K562 (cell line): ENCODE data around the gene CHD1L.

ENCODE experiments used
- CTCF ChIP-seq, 3 experiments: IDR thresholded peaks in 2 of 3; conservative IDR thresholded peaks in 1 of 3; 2 replicates each; pipeline ENCODE4 v1.5.1; 2011 to 2012; ENCODE audit warnings: low read length in 3 of 3, mild to moderate bottlenecking in 3 of 3, control low read depth in 2 of 3, improper control_type of control experiment in 1 of 3, inconsistent platforms in 1 of 3, low read depth in 1 of 3, mixed read lengths in 1 of 3, moderate library complexity in 1 of 3; ENCODE audit not compliant: insufficient read depth in 2 of 3
- CXXC5 ChIP-seq: fragments of 250-450 bp; sonication (Bioruptor Pico); IDR thresholded peaks from 2 replicates; pipeline ENCODE4 v1.8.0; 2022; ENCODE audit warnings: inconsistent platforms, mild to moderate bottlenecking, moderate library complexity
- GABPB1 ChIP-seq: sonication (generic); formaldehyde crosslinking; IDR thresholded peaks from 2 replicates; pipeline ENCODE4 v1.8.0; 2022; ENCODE audit warnings: mild to moderate bottlenecking, missing genetic modification reagents
- HNRNPH1 ChIP-seq: fragments of 200-400 bp; formaldehyde crosslinking; optimal IDR thresholded peaks from 2 replicates; pipeline ENCODE3; 2017; ENCODE audit warnings: low read depth, mild to moderate bottlenecking, low read length, moderate library complexity
- PHF21A ChIP-seq: fragments of 450-650 bp; IDR thresholded peaks from 2 replicates; pipeline ENCODE4 v1.6.1; 2017; ENCODE audit warnings: low read depth, borderline replicate concordance
- RAD21 ChIP-seq, 2 experiments: fragments of 250-450 bp in 1 of 2; fragments of 450-650 bp in 1 of 2; sonication (Bioruptor Pico) in 1 of 2; formaldehyde crosslinking in 1 of 2; IDR thresholded peaks in 1 of 2; conservative IDR thresholded peaks in 1 of 2; 2 replicates each; pipeline versions ENCODE4 v1.4.0 to v1.8.0; 2020 to 2022; ENCODE audit warnings: mild to moderate bottlenecking in 2 of 2, moderate library complexity in 1 of 2
- XRCC5 ChIP-seq: fragments of 200-400 bp; formaldehyde crosslinking; IDR thresholded peaks from 2 replicates; pipeline ENCODE4 v1.6.1; 2017; ENCODE audit warnings: low read depth, mild to moderate bottlenecking, low read length
- YBX1 ChIP-seq: fragments of 450-650 bp; IDR thresholded peaks from 2 replicates; pipeline ENCODE4 v1.7.1; 2016; ENCODE audit warnings: mild to moderate bottlenecking
- YY1 ChIP-seq, 3 experiments: IDR thresholded peaks; 2 replicates each; pipeline ENCODE4 v1.6.1; 2011; ENCODE audit warnings: low read length in 2 of 3, mild to moderate bottlenecking in 2 of 3, moderate library complexity in 2 of 3, borderline replicate concordance in 1 of 3, control low read depth in 1 of 3, low read depth in 1 of 3; ENCODE audit not compliant: insufficient read depth in 3 of 3, insufficient replicate concordance in 2 of 3, control insufficient read depth in 1 of 3, insufficient read length in 1 of 3; ENCODE audit errors: extremely low read depth in 1 of 3
- ZNF398 ChIP-seq: fragments of 250-450 bp; sonication (Bioruptor Pico); IDR thresholded peaks from 2 replicates; pipeline ENCODE4 v1.8.0; 2021; ENCODE audit warnings: moderate library complexity, mild to moderate bottlenecking, inconsistent platforms
- TF ChIP-seq, protein P1 (sequence below): fragments of 250-450 bp; sonication (Bioruptor Pico); IDR thresholded peaks from 2 replicates; pipeline ENCODE4 v1.4.0; 2020; ENCODE audit warnings: mild to moderate bottlenecking
- TF ChIP-seq, protein P2 (sequence below): sonication (generic); formaldehyde crosslinking; IDR thresholded peaks from 2 replicates; pipeline ENCODE4 v1.8.1; 2023; ENCODE audit warnings: missing genetic modification reagents, mild to moderate bottlenecking, borderline replicate concordance
- TF ChIP-seq, protein P3 (sequence below): IDR thresholded peaks from 3 replicates; pipeline ENCODE4 v1.6.1; 2011; ENCODE audit warnings: borderline replicate concordance, mild to moderate bottlenecking; ENCODE audit not compliant: insufficient read length, insufficient read depth

- TF ChIP-seq XRCC5 (no peak), CTCF (IDR thresholded peaks at IDR 0.05 in 2 of 3, conservative IDR thresholded peaks at IDR 0.05 in 1 of 3; ENCODE audit: insufficient read depth in 2 of 3, low read depth in 1 of 3, low read length in 3 of 3) (no peak), RAD21 (CRISPR knock-in tag; conservative IDR thresholded peaks at IDR 0.05 in 1 of 2, IDR thresholded peaks at IDR 0.05 in 1 of 2) (no peak), YY1 (IDR thresholded peaks at IDR 0.05; ENCODE audit: borderline replicate concordance in 1 of 3, control insufficient read depth in 1 of 3, extremely low read depth in 1 of 3, insufficient read depth in 3 of 3, insufficient read length in 1 of 3, insufficient replicate concordance in 2 of 3, low read depth in 1 of 3, low read length in 2 of 3) (no peak), PHF21A (no peak), GABPB1 (CRISPR knock-in tag) (no peak), ZNF398 (no peak), YBX1 (no peak), HNRNPH1 (no peak), CXXC5 (no peak)
- TF ChIP-seq, protein P1, sequence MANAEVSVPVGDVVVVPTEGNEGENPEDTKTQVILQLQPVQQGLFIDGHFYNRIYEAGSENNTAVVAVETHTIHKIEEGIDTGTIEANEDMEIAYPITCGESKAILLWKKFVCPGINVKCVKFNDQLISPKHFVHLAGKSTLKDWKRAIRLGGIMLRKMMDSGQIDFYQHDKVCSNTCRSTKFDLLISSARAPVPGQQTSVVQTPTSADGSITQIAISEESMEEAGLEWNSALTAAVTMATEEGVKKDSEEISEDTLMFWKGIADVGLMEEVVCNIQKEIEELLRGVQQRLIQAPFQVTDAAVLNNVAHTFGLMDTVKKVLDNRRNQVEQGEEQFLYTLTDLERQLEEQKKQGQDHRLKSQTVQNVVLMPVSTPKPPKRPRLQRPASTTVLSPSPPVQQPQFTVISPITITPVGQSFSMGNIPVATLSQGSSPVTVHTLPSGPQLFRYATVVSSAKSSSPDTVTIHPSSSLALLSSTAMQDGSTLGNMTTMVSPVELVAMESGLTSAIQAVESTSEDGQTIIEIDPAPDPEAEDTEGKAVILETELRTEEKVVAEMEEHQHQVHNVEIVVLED (CRISPR knock-in tag) = no peak
- TF ChIP-seq, protein P2, sequence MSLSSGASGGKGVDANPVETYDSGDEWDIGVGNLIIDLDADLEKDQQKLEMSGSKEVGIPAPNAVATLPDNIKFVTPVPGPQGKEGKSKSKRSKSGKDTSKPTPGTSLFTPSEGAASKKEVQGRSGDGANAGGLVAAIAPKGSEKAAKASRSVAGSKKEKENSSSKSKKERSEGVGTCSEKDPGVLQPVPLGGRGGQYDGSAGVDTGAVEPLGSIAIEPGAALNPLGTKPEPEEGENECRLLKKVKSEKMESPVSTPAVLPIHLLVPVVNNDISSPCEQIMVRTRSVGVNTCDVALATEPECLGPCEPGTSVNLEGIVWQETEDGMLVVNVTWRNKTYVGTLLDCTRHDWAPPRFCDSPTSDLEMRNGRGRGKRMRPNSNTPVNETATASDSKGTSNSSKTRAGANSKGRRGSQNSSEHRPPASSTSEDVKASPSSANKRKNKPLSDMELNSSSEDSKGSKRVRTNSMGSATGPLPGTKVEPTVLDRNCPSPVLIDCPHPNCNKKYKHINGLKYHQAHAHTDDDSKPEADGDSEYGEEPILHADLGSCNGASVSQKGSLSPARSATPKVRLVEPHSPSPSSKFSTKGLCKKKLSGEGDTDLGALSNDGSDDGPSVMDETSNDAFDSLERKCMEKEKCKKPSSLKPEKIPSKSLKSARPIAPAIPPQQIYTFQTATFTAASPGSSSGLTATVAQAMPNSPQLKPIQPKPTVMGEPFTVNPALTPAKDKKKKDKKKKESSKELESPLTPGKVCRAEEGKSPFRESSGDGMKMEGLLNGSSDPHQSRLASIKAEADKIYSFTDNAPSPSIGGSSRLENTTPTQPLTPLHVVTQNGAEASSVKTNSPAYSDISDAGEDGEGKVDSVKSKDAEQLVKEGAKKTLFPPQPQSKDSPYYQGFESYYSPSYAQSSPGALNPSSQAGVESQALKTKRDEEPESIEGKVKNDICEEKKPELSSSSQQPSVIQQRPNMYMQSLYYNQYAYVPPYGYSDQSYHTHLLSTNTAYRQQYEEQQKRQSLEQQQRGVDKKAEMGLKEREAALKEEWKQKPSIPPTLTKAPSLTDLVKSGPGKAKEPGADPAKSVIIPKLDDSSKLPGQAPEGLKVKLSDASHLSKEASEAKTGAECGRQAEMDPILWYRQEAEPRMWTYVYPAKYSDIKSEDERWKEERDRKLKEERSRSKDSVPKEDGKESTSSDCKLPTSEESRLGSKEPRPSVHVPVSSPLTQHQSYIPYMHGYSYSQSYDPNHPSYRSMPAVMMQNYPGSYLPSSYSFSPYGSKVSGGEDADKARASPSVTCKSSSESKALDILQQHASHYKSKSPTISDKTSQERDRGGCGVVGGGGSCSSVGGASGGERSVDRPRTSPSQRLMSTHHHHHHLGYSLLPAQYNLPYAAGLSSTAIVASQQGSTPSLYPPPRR (CRISPR knock-in tag) = no peak
- TF ChIP-seq, protein P3, sequence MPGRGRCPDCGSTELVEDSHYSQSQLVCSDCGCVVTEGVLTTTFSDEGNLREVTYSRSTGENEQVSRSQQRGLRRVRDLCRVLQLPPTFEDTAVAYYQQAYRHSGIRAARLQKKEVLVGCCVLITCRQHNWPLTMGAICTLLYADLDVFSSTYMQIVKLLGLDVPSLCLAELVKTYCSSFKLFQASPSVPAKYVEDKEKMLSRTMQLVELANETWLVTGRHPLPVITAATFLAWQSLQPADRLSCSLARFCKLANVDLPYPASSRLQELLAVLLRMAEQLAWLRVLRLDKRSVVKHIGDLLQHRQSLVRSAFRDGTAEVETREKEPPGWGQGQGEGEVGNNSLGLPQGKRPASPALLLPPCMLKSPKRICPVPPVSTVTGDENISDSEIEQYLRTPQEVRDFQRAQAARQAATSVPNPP = no peak
These were observed 773 bp downstream of the CHD1L start for GRCh38 chr1:147243228-147243685.
